Neural crest cell (in vitro differentiated cells): ENCODE measurements around the gene GDAP1L1. TPM values are rescaled to one million over a fixed set of nuclear protein-coding genes. Genes with fewer than 3 reads are reported as not detected.
A peak's percentile ranks its signal among the peaks of the same experiment; 100 is the strongest.

Source experiments
- DNase-seq: peaks from one replicate; pipeline ENCODE4 v3.0.0; 2021; ENCODE audit warnings: low read depth, mixed read lengths, low spot score
- H3K27ac Mint-ChIP-seq: one replicate; pipeline ENCODE4 v1.8.0; 2021; ENCODE audit warnings: mild to moderate bottlenecking, mixed read lengths; ENCODE audit not compliant: unreplicated experiment
- H3K27me3 Mint-ChIP-seq: 2 replicates; pipeline ENCODE4 v1.8.0; 2021; ENCODE audit warnings: low read depth, mild to moderate bottlenecking, mixed read lengths
- H3K36me3 Mint-ChIP-seq: 2 replicates; pipeline ENCODE4 v1.8.0; 2021; ENCODE audit warnings: low read depth, mild to moderate bottlenecking, mixed read lengths
- H3K4me1 Mint-ChIP-seq: 2 replicates; pipeline ENCODE4 v1.8.0; 2021; ENCODE audit warnings: mixed read lengths
- H3K4me3 Mint-ChIP-seq: one replicate; pipeline ENCODE4 v1.8.0; 2021; ENCODE audit warnings: mild to moderate bottlenecking, mixed read lengths
- H3K9me3 Mint-ChIP-seq: 2 replicates; pipeline ENCODE4 v1.8.0; 2021; ENCODE audit warnings: mixed read lengths
- CTCF ChIP-seq: fragments of 200-600 bp; sonication (generic); conservative IDR thresholded peaks from 2 replicates; pipeline ENCODE4 v1.5.0; 2021; ENCODE audit warnings: antibody characterized with exemption, mild to moderate bottlenecking
- total RNA-seq: library from RNA; stranded (reverse); gene quantifications from 2 replicates; pipeline ENCODE4 v1.2.1, GENCODE V29; 2021

Gene GDAP1L1
- total RNA-seq, 1 donor from 2014 or later, result 10.9 TPM

- no peak overlapping the region for H3K27ac Mint-ChIP-seq
- H3K4me1 Mint-ChIP-seq, result peaks cover 55% of the 10 kb centered on the region
- peak overlapping the region; percentile 97 for H3K4me3 Mint-ChIP-seq
- no peaks in the 10 kb centered on the region for H3K9me3 Mint-ChIP-seq
- no peaks in the 10 kb centered on the region for H3K36me3 Mint-ChIP-seq
- TF ChIP-seq CTCF, result no peak
- no peaks in the 10 kb centered on the region for H3K27me3 Mint-ChIP-seq
- DNase-seq, result no peak
These were observed 38.9 kb upstream of the GDAP1L1 start for GRCh38 chr20:44208165-44208564.

- Mint-ChIP-seq H3K4me3 (peak overlapping the region; percentile 97), H3K27me3 (no peaks in the 10 kb centered on the region), H3K4me1 (peaks cover 55% of the 10 kb centered on the region), H3K9me3 (no peaks in the 10 kb centered on the region), H3K27ac (peak overlapping the region; percentile 100), H3K36me3 (no peaks in the 10 kb centered on the region)
- no peak for DNase-seq
- TF ChIP-seq CTCF, result no peak
These were observed 38.3 kb upstream of the GDAP1L1 start for GRCh38 chr20:44208770-44209169.

GRCh38 chr20:44209686-44210405, 37.3 kb upstream of the GDAP1L1 start:
- Mint-ChIP-seq H3K9me3 (no peaks in the 10 kb centered on the region), H3K4me1 (peaks cover 55% of the 10 kb centered on the region), H3K27ac (peak overlapping the region; percentile 100), H3K4me3 (peak overlapping the region; percentile 97), H3K36me3 (no peaks in the 10 kb centered on the region), H3K27me3 (no peaks in the 10 kb centered on the region)
- no peak for DNase-seq
- no peak for TF ChIP-seq CTCF

- H3K4me1 Mint-ChIP-seq, result peaks cover 60% of the 10 kb centered on the region
- no peaks in the 10 kb centered on the region for H3K36me3 Mint-ChIP-seq
- peak within 1 kb of the TSS; percentile 97 for H3K4me3 Mint-ChIP-seq
- H3K27ac Mint-ChIP-seq, result peak within 1 kb of the TSS; percentile 100
- TF ChIP-seq CTCF, result no peak
- H3K9me3 Mint-ChIP-seq, result no peaks in the 10 kb centered on the region
- H3K27me3 Mint-ChIP-seq, result no peaks in the 10 kb centered on the region
- peak; percentile 96 for DNase-seq
These were observed 36.5 kb upstream of the GDAP1L1 start, which contains the start of gene OSER1 for GRCh38 chr20:44210406-44211176. Gene OSER1, minus strand, starts transcription at chr20:44210771. Its CDS starts 3,814 bp downstream, at chr20:44206957.

- H3K27me3 Mint-ChIP-seq, result no peaks in the 10 kb centered on the region
These were observed 35.7 kb upstream of the GDAP1L1 start for GRCh38 chr20:44211177-44212039.

More at GRCh38 chr20:44211177-44212039, 35.7 kb upstream of the GDAP1L1 start:
- peak overlapping the region; percentile 99 for H3K27ac Mint-ChIP-seq
- H3K36me3 Mint-ChIP-seq, result no peaks in the 10 kb centered on the region
- no peak for TF ChIP-seq CTCF
- peaks cover 54% of the 10 kb centered on the region for H3K4me1 Mint-ChIP-seq
- no peaks in the 10 kb centered on the region for H3K9me3 Mint-ChIP-seq
- DNase-seq, result no peak
- H3K4me3 Mint-ChIP-seq, result peak overlapping the region; percentile 97
